GM12878 (cell line): Measurements from ENCODE around the gene TNFSF15. TPM values are rescaled to one million over a fixed set of nuclear protein-coding genes. Genes with fewer than 3 reads are reported as not detected.

Experiments used
- ATAC-seq: fragments of 200-7000 bp; cut with Tn5 transposase; 3 replicates; pipeline ENCODE4 v1.9.1; 2020; ENCODE audit warnings: mild to moderate bottlenecking, moderate library complexity
- BruUV-seq: library from RNA; stranded (reverse); fragments of 400-500 nt; replicated peaks from 2 replicates; lab custom pipeline; 2021; lab: Mats Ljungman, UMichigan
- CTCF ChIA-PET: fragments of 300-600 bp; sonication (Branson Sonifier 250); formaldehyde crosslinking; extraction: SDS; loops from one replicate; lab custom pipeline; 2021; ENCODE audit warnings: inconsistent platforms; lab: Yijun Ruan, JAX
- POLR2A ChIA-PET: fragments of 350-600 bp; formaldehyde crosslinking; extraction: SDS; loops from one replicate; lab custom pipeline; 2021; ENCODE audit warnings: inconsistent platforms; lab: Charles Lee
- RAD21 ChIA-PET: fragments of 300-600 bp; sonication (Branson Sonifier 250); formaldehyde crosslinking; loops from one replicate; lab custom pipeline; 2023; ENCODE audit warnings: antibody characterized with exemption; ENCODE audit not compliant: unreplicated experiment; lab: Charles Lee
- SMC1A ChIA-PET: fragments of 300-600 bp; sonication (Branson Sonifier 250); formaldehyde crosslinking; loops from one replicate; lab custom pipeline; 2023; ENCODE audit not compliant: unreplicated experiment, uncharacterized antibody; lab: Charles Lee
- DNase-seq: peaks from one replicate; pipeline ENCODE4 v3.0.0-alpha.2; 2011; ENCODE audit warnings: low read depth, low spot score
- FAIRE-seq: peaks from 3 replicates; lab custom pipeline; 2011; peaks lifted over from hg19 to GRCh38; lab: Jason Lieb, UNC
- H2AFZ ChIP-seq: 2 replicates; pipeline ENCODE4 v1.6.0; 2011; ENCODE audit warnings: low read depth, low read length, control low read depth; ENCODE audit not compliant: control insufficient read depth
- H3K27ac ChIP-seq: 2 replicates; pipeline ENCODE4 v1.5.1; 2011; ENCODE audit warnings: control low read depth; ENCODE audit not compliant: control insufficient read depth, insufficient read depth
- H3K27me3 ChIP-seq, 2 experiments: replicated peaks in 1 of 2; 2 replicates each; pipeline versions ENCODE4 v1.6.0 to v1.6.1; 2011; ENCODE audit warnings: low read length in 1 of 2; ENCODE audit not compliant: control insufficient read depth in 2 of 2, insufficient read depth in 2 of 2
- H3K36me3 ChIP-seq, 2 experiments: 2 replicates each; pipeline ENCODE4 v1.5.1; 2011; ENCODE audit warnings: low read length in 1 of 2; ENCODE audit not compliant: control insufficient read depth in 2 of 2, insufficient read depth in 2 of 2
- H3K4me1 ChIP-seq: 2 replicates; pipeline ENCODE4 v1.6.1; 2011; ENCODE audit warnings: mild to moderate bottlenecking, low read length, moderate library complexity, mixed read lengths; ENCODE audit not compliant: control insufficient read depth, insufficient read depth
- H3K4me2 ChIP-seq: 2 replicates; pipeline ENCODE4 v1.6.0; 2011; ENCODE audit warnings: control low read depth; ENCODE audit not compliant: control insufficient read depth, insufficient read depth
- H3K4me3 ChIP-seq: fragments of 200-600 bp; sonication (generic); 2 replicates; pipeline ENCODE4 v1.5.1; 2016
- H3K79me2 ChIP-seq: 2 replicates; pipeline ENCODE4 v1.6.0; 2011; ENCODE audit warnings: low read length; ENCODE audit not compliant: control insufficient read depth, insufficient read depth
- H3K9ac ChIP-seq: 2 replicates; pipeline ENCODE4 v1.8.0; 2011; ENCODE audit warnings: low read length, control low read depth, mixed read lengths; ENCODE audit not compliant: control insufficient read depth, insufficient read depth
- H3K9me3 ChIP-seq: replicated peaks from 3 replicates; pipeline ENCODE4 v1.5.1; 2011; ENCODE audit warnings: mild to moderate bottlenecking, low read length; ENCODE audit not compliant: control insufficient read depth, insufficient read depth
- H4K20me1 ChIP-seq: 2 replicates; pipeline ENCODE4 v1.6.0; 2011; ENCODE audit not compliant: control insufficient read depth, insufficient read depth
- ATF2 ChIP-seq: IDR thresholded peaks from 2 replicates; pipeline ENCODE4 v1.6.1; 2012; ENCODE audit warnings: low read length, inconsistent platforms
- CBX5 ChIP-seq: sonication (generic); IDR thresholded peaks from 2 replicates; pipeline ENCODE4 v1.6.1; 2016; ENCODE audit warnings: low read depth, moderate library complexity, mild to moderate bottlenecking, inconsistent platforms
- CREM ChIP-seq: IDR thresholded peaks from 2 replicates; pipeline ENCODE4 v1.6.1; 2014; ENCODE audit warnings: antibody characterized with exemption, low read depth
- CTCF ChIP-seq, 3 experiments: IDR thresholded peaks in 2 of 3; conservative IDR thresholded peaks in 1 of 3; 2 replicates each; pipeline ENCODE4 v1.5.1; 2011; ENCODE audit warnings: low read depth in 3 of 3, low read length in 3 of 3, mild to moderate bottlenecking in 3 of 3, control low read depth in 2 of 3, moderate library complexity in 2 of 3, inconsistent platforms in 1 of 3, mixed read lengths in 1 of 3; ENCODE audit not compliant: control insufficient read depth in 2 of 3, insufficient read depth in 1 of 3; ENCODE audit errors: extremely low read depth in 1 of 3
- E2F4 ChIP-seq: IDR thresholded peaks from 2 replicates; pipeline ENCODE4 v1.6.1; 2012; ENCODE audit warnings: low read depth, low read length, improper control_type of control experiment
- EED ChIP-seq: sonication (generic); IDR thresholded peaks from 2 replicates; pipeline ENCODE4 v1.6.1; 2016; ENCODE audit warnings: antibody characterized with exemption, low read depth
- ETV6 ChIP-seq, 2 experiments: fragments of 450-650 bp in 1 of 2; IDR thresholded peaks in 1 of 2; conservative IDR thresholded peaks in 1 of 2; 2 replicates each; pipeline ENCODE4 v1.6.1; 2014; ENCODE audit warnings: antibody characterized with exemption in 1 of 2, borderline replicate concordance in 1 of 2, low read depth in 1 of 2, mild to moderate bottlenecking in 1 of 2, moderate library complexity in 1 of 2
- FOS ChIP-seq: IDR thresholded peaks from 3 replicates; pipeline ENCODE4 v1.6.1; 2011; ENCODE audit warnings: borderline replicate concordance; ENCODE audit not compliant: insufficient read length; ENCODE audit errors: extremely low read depth
- MAX ChIP-seq: IDR thresholded peaks from 2 replicates; pipeline ENCODE4 v1.6.1; 2012; ENCODE audit warnings: low read depth, low read length, improper control_type of control experiment
- POLR2AphosphoS2 ChIP-seq: IDR thresholded peaks from 2 replicates; pipeline ENCODE4 v1.6.1; 2011; ENCODE audit warnings: low read depth, mild to moderate bottlenecking, low read length, improper control_type of control experiment, moderate library complexity
- SP1 ChIP-seq: IDR thresholded peaks from one replicate; pipeline ENCODE4 v1.6.1; 2011; ENCODE audit warnings: low read depth, low read length
- TBL1XR1 ChIP-seq: IDR thresholded peaks from 2 replicates; pipeline ENCODE4 v1.6.1; 2012; ENCODE audit warnings: low read depth, low read length, improper control_type of control experiment
- ZBED1 ChIP-seq: IDR thresholded peaks from 2 replicates; pipeline ENCODE4 v1.6.1; 2016; ENCODE audit warnings: borderline replicate concordance
- ZBTB40 ChIP-seq: fragments of 450-650 bp; IDR thresholded peaks from 2 replicates; pipeline ENCODE4 v1.6.1; 2016; ENCODE audit warnings: mild to moderate bottlenecking, moderate library complexity, borderline replicate concordance
- WGBS: methylation state at CpG from one replicate; pipeline ENCODE4 v1.1.6; 2016; ENCODE audit warnings: low lambda C conversion rate; ENCODE audit not compliant: insufficient replicate concordance, insufficient coverage; ENCODE audit errors: missing lambda C conversion rate; 5-methylcytosine and 5-hydroxymethylcytosine counted together
- in situ Hi-C: fragments of 300-500 bp; cut with MboI; formaldehyde crosslinking; loops from 9 replicates; pipeline ENCODE4 v1.14.3; 2018; ENCODE audit warnings: mixed read lengths
- intact Hi-C: fragments of 100-400 bp; cut with micrococcal nuclease; formaldehyde crosslinking; loops from one replicate; pipeline ENCODE4 v1.14.2; 2022; ENCODE audit not compliant: unreplicated experiment
- polyA plus RNA-seq, 11 experiments: library from polyadenylated mRNA; depleted of rRNA in 4 of 11; unstranded in 6 of 11; stranded (reverse) in 5 of 11; fragments of >200 nt; fragmentation: Nextera tagmentation in 4 of 11; fragmentation: Illumina TruSeq in 1 of 11; extraction: Ambion mirVana in 4 of 11; extraction: Trizol in 1 of 11; gene quantifications; 1 replicate in 1 of 11; 2 replicates in 10 of 11; pipeline versions ENCODE4 v1.2.1 to v1.2.3, GENCODE V29; 2011 to 2016; ENCODE audit warnings: inconsistent platforms in 2 of 11, missing spikeins in 2 of 11, low read depth in 1 of 11
- total RNA-seq, 4 experiments: library from RNA; depleted of rRNA in 3 of 4; stranded (reverse); fragments of >200 nt in 3 of 4; fragmentation: Illumina TruSeq in 1 of 4; extraction: Trizol in 1 of 4; gene quantifications; 2 replicates each; pipeline versions ENCODE4 v1.2.1 to v1.2.3, GENCODE V29; 2013 to 2021

The TNFSF15 gene
- total and polyA plus RNA-seq, 10 of the 15 experiments (the other 5 are each of a cell fraction or from before 2014, with no cell fraction given), result 0.03 TPM; not detected in 9

GRCh38 chr9:114854736-114855355 is 49.0 kb upstream of the TNFSF15 start:
- no peaks in the 10 kb centered on the region; the same call in 1 of the 3 replicates for H3K9me3 ChIP-seq
- H3K9ac ChIP-seq, result no peak overlapping the region
- no peak overlapping the region for H3K4me3 ChIP-seq
- intact Hi-C loops, result no loop called here
- in situ Hi-C loops, result no loop called here
- BruUV-seq, result no TSS peak
- FAIRE-seq, result no peak
- no peak overlapping the region for H3K4me2 ChIP-seq
- POLR2A ChIA-PET, result no interaction called here
- SMC1A ChIA-PET, result no interaction called here
- H4K20me1 ChIP-seq, result no peaks in the 10 kb centered on the region
- H3K27me3 ChIP-seq, result peaks cover 0 to 3% of the 10 kb centered on the region in 2 experiments; a peak in 2 of 4 replicates
- RAD21 ChIA-PET, result no interaction called here
- no peak overlapping the region for H2AFZ ChIP-seq
- no peaks in the 10 kb centered on the region for H3K36me3 ChIP-seq
- WGBS, result 33% methylated on average over 7 of the region's 7 CpGs
- CTCF ChIA-PET, result no interaction called here
- H3K79me2 ChIP-seq, result no peaks in the 10 kb centered on the region
- no peak for ATAC-seq
- DNase-seq, result no peak
- no peak overlapping the region for H3K27ac ChIP-seq
- no peaks in the 10 kb centered on the region for H3K4me1 ChIP-seq
- TF ChIP-seq POLR2AphosphoS2, result no peak
- TF ChIP-seq ZBED1, result no peak
- no peak for TF ChIP-seq SP1
- no peak for TF ChIP-seq EED
- TF ChIP-seq E2F4, result no peak
- no peak for TF ChIP-seq CREM
- no peak for TF ChIP-seq ATF2
- no peak for TF ChIP-seq FOS
- TF ChIP-seq ETV6 (conservative IDR thresholded peaks at IDR 0.05 in 1 of 2, IDR thresholded peaks at IDR 0.05 in 1 of 2; ENCODE audit: borderline replicate concordance in 1 of 2, low read depth in 1 of 2), result no peak
- TF ChIP-seq CBX5, result no peak
- TF ChIP-seq MAX, result no peak
- no peak for TF ChIP-seq ZBTB40
- TF ChIP-seq TBL1XR1, result no peak
- TF ChIP-seq CTCF (IDR thresholded peaks at IDR 0.05 in 2 of 3, conservative IDR thresholded peaks at IDR 0.05 in 1 of 3; ENCODE audit: control insufficient read depth in 2 of 3, extremely low read depth in 1 of 3, insufficient read depth in 1 of 3, low read depth in 3 of 3, low read length in 3 of 3), result no peak
